Measurements from ENCODE around the gene TEDDM1. TPM values are rescaled to one million over a fixed set of nuclear protein-coding genes. Genes with fewer than 3 reads are reported as not detected.

TEDDM1 gene
- total RNA-seq, result not detected

GRCh38 chr1:182400567-182400966 lies at the start of gene TEDDM1:
TEDDM1 (minus strand) TSS chr1:182400667; CDS start chr1:182400485, 182 bp downstream.

GRCh38 chr1:182450087-182450486 lies 49.6 kb upstream of the TEDDM1 start, which contains the start of gene RGSL1:
RGSL1 (plus strand) TSS chr1:182450146; CDS start chr1:182450166, 20 bp downstream.

DNA sequence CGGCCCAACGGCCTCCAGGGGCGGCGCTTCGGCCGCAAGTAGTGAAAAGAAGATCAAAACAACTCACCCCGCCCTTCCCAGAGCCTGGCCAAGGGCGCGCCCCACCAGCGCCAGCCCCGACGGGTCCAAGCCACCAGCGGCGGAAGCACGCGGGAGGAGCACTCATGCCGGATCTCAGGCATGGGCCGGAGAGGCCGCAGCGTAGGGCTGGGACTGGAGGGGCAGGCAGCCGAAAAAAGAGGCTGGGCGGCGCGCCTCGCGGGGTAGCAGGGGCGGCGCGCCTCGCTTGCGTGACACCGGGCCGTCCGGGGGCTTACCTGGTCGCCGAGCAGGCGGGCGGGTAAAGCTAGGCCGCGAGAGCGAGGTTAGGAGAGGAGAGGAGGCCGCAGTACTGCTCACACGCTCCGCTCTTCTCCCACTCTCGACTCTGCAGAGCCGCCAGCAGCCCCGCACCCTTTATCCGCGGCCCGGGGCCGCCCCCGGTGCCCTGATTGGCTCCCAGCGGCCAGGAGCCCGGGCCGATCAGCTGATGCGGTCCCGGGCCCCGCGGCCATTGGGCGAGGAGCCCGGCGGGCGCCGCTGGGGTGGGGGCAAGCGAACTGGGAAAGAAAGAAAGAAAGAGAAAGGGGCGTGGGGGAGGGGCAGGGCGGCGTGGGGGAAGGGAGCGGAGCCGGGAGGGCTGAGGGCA lies 9.0 kb downstream of the TEDDM1 start, which contains the start of gene GLUL:
Gene GLUL (minus strand): TSS at position 429 of the 688 bp plus-strand sequence. CDS start 3,053 bp downstream, outside the sequence.

Other genes starting within 250 kb of the TEDDM1 start
- 100 to 1,000 TPM; 283 to 358 TPM for gene GLUL, start 8.9 kb downstream of the TEDDM1 start, total RNA-seq
- not detected for gene RGSL1, start 49.5 kb upstream of the TEDDM1 start, total RNA-seq
- 10 to 100 TPM in 1 of 2 donors, 1 to 10 TPM in 1; 7.7 to 14.8 TPM for gene RNASEL, start 188.6 kb upstream of the TEDDM1 start, total RNA-seq
- gene RGS16, start 203.7 kb upstream of the TEDDM1 start, total RNA-seq, result under 1 TPM in 1 of 2 donors, not detected in 1; under 0.01 TPM